Measurements from ENCODE around the gene MGAT5.

MGAT5 gene

DNA sequence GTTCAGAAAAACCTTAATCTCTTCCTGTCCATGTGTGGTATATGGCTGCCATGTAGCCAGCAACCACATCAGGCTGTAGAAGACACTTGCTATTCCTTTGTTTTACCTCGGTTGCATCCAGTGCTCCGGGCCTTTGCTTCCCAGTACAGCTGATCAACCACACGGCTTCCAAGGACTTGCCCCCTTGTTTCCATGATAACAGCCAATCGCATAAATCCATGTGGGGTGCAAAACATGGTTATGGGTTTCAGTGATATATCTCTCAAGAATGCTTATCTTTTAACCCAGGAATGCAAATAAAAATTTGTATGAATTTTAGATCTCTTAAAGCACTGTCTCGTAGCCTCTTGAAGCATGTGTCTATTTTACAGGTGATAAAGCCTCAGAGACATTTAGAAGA, 118.3 kb downstream of the MGAT5 start:
- DNase-seq, result no peak

DNA sequence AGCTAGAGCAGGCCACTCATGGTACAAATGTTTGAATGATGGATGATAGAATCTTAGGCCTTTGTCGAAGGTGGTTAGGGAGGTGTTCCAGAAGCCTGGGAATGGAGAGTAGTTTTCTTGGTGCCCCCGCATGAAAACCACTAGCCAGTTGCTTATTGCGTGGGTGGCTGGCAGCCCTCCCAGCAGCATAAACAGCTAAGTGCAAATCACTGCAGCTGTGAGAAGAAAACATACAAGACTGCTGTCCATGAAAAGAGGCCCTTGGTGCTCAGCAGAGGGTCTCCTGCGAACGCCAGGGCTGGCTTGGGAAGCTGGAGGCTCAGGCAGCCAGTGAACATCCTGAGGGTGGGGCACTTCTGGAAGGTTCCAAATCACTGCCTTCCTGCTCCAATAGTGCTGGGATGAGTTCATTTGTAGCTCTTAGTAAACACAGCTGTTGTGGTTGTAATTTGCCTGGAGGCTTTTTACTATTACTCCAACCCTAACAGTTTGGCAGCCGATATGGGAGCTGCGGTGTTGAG, 118.8 kb downstream of the MGAT5 start:
- no peak for DNase-seq

DNA sequence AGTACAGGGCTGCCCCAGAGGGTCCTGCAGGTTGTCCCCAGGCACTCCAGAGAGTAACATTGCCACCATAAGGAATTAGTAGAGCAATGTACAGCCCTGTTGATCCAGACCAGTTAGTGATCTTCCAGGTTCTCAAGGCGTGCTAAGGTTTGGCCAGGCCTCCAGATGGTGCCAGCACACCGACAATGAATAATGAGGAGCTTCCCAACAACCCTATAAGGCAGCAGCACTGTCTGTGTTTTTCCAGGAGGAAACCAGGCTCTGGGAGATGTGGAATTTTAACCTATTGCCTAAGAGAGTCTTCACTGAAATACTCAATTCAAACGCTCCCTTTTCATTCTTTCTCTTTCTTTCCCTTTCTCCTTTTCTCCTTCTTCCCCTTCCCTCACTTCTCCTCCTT, 122.1 kb downstream of the MGAT5 start:
- DNase-seq, result no peak

DNA sequence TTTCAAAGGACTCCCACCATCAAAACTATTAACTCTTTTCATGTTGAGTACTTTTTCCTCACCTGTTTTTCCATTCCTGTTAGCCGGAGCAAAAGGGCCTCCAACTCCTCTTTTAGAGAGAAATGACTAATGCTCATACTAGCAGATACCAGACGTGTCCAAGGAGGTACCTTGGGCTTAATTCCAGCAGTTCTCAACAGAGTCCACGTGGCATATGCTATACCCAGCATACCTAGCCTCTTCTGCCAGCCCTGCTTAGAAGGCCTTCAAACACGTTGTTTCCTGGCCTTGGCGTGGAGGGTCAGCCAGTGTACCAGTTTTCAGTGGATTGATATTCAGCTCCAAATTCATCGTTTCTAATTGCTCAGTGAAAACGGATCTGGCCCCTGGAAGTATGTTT, 123.9 kb downstream of the MGAT5 start:
- DNase-seq, result no peak

DNA sequence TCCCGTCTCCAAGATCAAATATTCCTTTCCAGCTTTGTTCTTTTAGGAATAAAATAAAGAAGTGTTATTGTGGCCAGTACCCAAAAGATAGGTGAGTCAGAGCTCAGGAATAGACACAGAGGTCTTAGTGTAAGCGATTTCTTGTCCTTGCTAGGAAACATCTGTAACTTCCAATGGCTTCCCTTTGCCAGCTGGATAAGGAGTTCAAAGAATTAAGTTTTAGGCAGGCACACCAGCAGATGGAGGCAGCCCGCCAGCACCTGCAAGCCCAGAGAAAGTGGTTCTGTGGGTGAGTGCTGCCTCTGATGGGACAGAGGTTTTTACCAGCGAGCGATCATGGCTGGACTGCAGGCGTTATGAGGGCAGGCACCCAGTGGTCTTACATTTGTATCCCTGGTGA, 125.4 kb downstream of the MGAT5 start:
- no peak for DNase-seq

DNA sequence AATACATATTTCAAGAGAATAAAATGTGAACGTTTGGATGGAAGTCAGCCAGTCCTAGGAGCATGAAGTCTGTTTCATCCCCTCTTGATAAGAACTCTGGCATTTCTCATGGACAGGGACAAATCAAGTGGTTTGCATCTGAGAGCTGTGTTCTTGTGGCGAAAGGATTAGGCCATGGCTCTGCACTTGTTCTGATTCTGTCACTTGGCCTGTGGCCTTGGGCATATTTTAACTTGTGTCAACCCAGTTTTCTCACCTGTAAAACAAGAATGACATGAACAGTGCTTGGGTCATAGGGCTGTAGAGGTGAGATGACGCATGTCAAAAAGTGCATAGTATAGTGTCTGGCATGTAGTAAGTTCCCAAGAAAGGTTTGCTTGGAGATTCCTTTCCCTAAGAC, 125.8 kb downstream of the MGAT5 start:
- DNase-seq, result peak in 1 of 6 experiments; percentile 2

DNA sequence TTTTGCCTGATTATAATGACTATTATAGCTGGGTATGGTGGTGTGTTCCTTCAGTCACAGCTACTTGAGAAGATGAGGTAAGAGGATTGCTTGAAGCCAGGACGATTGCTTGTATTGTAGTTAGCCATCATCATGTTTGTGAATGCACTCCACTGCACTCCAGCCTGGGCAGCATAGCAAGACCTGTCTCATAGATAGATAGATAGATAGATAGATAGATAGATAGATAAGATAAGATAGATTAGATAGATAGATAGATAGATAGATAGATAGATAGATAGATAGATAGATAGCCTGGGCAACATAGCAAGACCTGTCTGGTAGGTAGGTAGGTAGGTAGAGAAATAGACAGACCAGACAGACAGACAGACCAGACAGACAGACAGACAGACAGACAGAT, 127.3 kb downstream of the MGAT5 start:
- DNase-seq, result no peak

DNA sequence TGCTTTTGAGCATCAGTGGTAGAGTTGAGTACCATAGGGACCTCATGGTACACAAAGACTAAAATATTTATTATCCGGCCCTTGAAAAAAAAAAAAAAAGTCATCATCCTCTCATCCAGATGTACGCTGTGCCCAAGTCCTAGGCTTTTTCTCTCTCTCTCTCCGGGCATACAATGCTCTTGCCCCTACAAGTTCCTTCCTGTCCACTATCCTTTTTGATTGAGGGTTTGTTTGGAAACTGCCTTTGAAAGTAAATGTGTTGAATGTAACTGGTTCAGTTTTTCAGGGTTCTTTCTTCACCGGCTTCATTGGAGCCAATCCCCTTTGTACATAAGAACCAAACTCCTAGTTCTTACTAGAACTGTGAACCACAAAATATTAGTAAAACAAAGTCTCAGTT, 130.3 kb downstream of the MGAT5 start:
- no peak for DNase-seq

DNA sequence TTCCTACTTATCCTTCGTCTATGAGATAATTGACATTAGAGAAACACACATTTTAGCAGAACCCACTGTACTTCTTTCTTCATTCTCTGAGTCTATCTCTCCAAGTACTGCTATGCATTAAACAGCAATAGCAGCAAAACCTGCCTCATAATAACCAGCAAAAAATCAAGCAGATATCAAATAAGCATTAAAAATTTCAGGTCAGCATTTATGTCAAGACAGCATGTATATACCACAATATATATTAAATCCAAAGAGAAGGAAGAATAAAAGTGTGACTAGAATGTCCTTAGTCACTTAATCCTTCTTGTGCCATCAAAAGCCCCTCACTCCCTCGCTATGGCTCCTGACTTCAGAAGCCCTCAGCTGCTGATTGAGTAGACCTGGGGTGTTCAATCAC, 131.3 kb downstream of the MGAT5 start:
- DNase-seq, result no peak

DNA sequence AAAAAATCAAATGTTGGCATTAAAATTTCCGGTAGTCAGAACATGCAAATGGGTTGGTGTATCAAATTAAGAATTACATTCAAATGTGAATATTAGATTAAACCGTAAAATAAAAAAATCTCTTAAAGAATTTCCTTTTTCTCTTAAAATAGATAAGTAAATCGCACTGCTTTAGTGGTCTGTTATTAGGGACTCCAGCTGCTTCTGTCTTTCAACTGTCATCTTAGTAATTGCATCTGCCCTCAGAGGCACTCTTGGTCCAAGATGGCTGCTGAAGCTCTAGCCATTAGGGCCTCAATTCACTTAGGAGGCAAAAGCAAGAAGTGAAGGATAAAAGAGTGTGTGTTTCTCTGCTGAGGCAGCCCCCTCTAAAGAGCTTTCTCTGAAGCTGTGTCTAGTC, 132.4 kb downstream of the MGAT5 start:
- no peak for DNase-seq

DNA sequence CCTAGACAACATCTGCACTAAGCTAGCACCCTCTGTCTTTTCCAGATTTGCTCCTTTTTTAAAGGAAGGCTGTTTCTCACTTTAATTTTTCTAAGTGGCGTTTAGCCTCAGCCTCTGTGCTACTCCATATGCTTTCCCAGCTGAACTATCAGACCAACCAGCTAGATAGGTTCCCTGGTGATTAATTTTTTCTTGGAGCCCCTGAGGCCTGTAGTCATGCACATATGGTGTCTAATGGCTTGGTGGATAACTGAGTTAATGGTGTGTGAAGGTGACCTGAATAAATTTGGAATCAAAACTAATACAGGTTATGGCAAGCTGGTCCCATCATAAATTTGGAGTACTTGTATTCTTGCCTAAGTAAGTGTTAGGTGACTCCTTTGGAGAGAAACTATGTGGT, 135.5 kb downstream of the MGAT5 start:
- DNase-seq, result no peak

DNA sequence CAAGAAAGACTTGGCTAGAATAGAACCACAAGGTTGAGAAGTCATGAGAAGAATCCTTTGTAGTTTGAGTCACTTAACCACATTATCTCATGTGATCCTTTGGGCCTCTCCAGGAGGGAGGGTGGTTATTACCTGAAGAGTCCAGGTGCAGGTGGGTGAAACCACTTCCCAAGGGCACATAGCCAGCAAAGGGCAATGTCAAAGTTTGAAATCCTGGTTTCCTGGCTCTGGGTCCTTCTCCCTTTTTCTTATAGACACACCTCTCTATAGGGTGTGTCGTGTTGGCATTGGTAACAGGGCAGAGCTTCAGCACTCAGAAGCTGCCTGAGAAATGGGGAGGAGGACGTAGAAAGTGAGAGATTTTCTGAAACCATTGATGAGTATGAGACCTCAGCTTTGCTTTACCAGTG, 137.9 kb downstream of the MGAT5 start:
- no peak for DNase-seq

DNA sequence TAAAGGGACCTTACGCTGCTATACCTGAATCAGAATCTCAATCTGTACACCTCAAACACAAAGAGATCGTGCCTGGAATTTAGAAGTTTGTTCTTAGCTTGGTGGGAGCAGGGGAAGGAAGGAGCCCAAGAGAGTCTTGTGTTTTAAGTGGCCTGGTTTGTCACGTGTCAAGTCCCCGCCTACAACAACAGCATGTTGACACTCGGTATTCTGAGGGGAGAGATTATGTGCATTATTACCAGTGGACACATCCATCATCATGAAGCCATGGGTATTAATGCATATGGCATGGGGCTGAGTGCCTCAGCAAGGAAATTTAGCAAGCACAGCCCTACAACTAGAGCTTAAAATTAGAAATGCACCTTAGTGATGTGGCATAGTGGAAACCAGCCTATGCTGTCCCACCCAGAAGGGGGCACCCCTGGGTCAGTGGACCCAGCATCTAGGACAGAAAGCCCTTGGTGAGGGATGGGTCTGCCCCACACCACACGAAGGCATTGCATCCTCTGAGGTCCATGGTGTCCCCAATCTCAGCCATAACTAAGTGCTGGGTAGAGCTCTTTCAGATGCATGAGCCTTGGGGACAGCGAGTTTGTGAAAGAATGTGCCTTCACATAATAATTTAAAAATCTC, 138.7 kb downstream of the MGAT5 start:
- DNase-seq, result no peak

DNA sequence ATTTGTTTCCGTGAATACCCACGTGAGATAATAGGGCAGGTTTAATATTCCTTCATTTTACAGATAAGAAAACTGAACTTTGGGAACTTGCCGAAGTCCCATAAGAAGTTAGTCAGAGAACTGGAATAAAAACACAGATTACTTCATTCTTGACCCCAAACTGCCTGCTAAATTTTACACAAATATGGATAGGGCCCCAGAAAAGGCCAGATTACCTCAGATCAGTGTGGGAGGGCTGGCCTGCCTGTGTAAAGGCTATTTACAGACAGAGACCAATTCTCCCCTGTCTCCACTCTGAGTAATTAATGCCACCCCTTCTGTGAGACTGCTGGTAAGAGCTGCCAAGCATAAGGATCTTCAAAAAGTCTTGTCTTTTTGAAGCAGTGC, 139.2 kb downstream of the MGAT5 start:
- no peak for DNase-seq

DNA sequence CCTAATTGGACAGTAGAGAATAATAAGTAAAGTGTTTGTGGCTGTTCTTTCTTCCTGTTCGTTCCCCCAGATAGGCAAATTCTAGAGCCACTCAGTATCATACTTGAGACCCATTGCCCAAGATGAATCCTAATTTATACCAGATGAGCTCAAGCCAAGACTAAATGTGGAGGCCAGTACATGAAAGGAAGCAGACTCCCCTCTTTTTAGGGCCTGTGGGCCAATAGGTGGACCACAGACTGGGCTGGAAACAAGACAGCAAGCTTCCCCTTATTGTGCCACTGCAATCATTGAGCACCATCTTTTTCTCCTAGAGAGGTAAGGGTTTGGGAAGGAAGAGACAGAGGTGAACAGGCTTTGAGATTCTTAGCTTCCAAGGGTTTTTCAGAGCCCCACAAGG, 141.9 kb downstream of the MGAT5 start:
- DNase-seq, result no peak

DNA sequence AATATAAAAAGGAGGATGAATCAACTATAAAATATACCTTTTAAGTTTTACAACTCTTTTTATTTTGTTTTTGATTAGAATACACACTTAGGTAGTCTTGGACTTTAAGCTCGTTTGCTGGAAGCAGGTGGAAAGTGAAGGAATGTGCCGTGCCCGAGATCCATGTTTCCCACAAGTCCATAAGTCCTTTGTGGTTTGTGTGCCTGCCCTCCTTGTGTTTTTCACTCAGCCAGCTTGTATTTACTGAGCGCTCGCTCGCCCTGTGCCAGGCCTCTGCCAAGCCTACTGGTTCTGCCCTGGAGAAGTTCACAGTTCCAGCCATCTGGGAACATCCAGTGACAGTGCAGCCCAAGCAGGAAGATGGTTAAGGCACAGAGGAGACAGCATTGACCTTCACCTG, 142.6 kb downstream of the MGAT5 start:
- no peak for DNase-seq

DNA sequence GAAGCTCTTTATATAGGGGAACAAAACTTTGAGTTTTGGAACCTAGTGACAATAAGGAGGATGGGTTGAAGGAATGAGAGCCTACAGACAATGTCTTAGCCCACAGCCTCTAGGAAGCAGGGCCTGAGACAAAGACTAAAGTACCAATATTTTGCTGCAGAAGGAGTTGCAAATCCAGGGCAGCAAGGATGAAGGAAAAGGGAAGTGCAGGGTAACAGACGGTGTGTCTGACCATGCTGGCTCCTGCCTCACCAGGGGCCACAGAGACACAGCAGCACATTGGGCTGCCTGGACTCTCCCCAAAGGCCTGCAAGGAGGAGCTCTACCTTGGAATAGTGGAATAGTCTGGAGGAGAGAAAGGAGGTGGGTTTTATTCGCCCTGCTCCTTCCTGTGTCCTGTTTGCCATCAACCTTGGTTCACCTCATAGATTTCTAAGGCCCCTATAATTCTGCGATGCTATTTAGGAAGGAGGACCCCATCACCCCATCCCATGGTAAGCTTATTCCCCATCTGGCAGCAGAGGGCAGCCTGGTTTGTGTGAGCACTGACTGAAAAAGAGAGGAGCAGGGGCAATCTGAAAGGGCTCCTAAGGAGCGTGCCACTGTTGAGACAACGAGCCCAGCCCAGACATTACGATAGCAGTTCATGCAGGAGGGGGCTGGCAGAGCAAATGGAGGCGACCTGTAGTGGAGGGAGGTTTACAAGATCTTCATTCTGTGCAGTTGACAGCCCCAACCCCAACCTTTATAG, 143.4 kb downstream of the MGAT5 start:
- DNase-seq, result no peak

DNA sequence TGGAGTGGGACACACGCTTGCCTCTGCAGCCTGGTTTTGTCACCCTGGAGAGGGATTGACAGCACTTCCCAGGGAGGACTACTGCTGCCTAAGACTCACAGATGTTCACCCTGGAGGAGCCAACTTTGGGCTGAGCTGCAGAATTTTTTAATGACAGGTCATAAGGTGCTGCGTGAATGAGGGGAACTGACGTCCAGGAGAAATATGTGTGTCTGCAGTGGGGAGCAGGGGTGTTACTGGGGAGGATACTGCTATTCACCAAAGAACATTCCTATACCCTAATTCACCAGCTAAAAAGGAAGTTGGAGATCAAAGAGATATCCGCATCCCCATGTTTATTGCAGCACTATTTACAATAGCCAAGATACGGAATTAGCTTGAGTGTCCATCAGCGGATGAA, 144.4 kb downstream of the MGAT5 start:
- DNase-seq, result no peak

DNA sequence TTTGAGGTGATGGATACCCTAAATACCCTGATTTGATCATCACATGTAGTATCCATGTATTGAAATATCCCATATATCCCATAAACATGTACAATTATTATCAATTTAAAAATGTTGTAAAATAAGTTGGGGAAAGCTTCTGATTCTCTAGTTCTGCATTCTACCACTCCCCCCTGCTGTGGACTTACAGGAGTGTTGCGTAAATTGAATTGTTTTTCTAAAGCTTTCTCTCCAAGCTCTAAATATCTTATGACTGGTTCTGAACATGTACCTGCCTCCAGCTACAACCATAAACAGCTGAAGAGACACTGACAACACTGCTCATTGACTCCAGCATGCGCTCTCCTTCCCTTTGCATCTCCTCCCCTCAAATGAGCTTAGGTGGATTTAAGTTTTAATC, 145.2 kb downstream of the MGAT5 start:
- no peak for DNase-seq

DNA sequence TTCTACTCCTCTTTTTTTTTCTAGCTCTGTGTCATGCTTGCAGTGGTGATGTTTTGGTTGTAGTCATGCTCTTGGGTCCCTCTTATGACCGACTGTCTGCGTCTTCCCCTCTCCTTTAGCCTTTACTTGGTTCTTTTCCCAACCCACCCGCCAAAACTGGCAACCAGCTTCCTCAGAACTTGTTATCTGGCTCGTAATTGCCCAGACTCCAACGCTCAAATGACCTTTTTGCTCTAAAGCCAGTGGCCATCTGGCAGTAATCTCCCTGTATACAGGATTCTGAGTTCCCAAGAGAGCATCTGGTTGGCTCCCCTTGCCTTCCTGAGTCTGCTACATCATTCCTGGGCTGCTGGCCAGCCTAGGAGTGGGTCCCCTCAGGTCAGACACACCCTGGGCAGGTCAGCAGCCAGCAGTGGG, 147.2 kb downstream of the MGAT5 start:
- no peak for DNase-seq

DNA sequence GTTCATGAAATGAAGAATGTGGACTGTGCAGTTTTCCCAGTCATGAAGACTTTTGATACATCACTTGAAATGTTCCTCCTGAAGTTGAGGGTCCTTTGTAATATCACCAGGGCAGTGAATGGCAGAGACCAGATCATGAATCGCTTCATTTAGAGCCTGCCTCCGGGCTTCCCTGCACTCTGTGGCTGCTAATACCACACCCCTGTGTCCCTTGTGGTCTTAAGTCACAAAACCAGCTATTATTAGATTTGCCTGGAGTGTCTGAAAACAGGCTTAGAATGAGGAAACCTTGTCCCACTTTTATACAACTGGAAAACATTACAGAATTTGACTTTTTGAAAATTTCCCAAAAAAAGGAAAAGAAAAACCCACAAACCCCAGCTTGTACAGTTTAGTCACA, 147.9 kb downstream of the MGAT5 start:
- no peak for DNase-seq

DNA sequence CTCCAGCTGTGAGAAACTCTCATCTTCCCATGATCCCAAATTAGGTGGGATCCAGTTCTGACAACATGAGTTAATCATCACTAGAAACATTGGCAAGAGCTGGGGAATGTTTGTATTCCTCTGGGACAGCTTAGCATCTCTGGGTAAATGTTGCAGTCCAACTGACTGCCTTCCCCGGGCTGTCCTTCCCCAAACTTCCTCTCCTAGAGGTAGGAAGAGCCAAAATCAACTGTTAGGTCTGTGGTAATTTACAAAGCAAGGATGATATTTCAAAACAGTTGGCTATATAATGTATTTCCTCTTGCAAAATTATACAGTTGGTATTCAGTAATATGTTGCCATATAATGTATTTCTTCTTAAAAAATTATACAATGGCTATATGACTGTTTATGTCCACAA, 148.5 kb downstream of the MGAT5 start:
- DNase-seq, result no peak

DNA sequence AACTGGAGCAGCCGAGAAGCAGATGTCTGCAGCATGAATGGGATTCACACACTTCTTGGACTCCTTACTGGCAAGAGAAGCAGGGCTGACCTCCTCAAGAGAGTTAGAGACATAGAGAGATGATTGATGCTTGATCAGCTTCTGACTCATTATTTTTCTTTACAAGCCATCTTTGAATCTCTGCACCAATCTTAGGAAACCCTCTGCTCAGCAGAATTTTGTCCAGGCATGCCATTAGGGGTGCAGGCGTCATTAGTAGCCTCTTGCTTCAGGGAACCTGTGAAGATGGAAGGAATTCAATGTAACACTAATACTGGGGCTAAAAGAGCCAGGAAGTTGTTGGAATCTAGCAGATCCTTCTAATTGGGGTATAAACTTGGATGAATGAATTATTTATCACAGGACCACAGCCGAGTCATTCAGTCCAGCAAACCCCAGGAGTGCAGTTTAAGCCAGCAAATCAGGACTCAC, 151.8 kb downstream of the MGAT5 start:
- no peak for DNase-seq

DNA sequence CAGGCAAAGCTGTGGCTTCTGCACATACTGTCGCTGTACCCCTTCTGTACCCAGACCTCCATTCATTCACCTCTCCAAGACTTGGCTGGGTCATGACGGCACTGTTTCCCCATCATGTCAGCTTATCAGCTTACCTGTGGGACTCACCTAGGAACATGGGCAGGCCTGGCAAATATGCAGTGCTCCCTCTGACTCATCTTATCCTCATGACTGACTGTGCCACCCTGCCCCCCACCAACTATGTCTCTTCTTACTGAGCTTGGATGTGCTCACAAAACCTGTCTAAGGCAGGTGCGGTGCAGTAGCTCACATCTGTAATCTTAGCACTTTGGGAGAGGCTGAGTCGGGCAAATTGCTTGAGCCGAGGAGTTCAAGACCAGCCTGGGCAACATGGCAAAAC, 152.4 kb downstream of the MGAT5 start:
- no peak for DNase-seq

DNA sequence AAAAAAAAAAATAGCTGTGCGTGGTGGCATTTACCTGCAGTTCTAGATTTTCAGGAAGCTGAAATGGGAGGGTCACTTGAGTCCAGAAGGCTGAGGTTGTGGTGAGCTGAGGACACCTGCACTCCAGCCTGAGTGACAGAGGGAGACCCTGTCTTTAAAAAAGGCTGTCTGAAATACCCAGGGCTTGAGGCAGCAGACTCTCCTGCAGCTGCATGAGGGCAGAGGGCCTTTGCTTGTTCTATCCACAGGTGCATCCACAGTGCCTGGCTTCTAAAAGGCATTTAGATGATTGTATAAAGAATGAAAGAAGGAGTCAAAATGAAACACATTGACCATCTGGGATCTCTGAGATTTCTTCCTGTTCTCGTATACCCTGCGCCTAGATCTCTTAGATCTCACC, 152.9 kb downstream of the MGAT5 start:
- DNase-seq, result no peak
